Measurements from ENCODE around the gene CDK14.

Gene CDK14

GRCh38 chr7:90842430-90842788, 246.3 kb downstream of the CDK14 start:
- TF ChIP-seq CTCF (conservative IDR thresholded peaks at IDR 0.05): no peak
- H3K27ac ChIP-seq: no peak overlapping the region; the same call in 1 of the 2 replicates

- no peak for TF ChIP-seq CTCF (conservative IDR thresholded peaks at IDR 0.05)
- H3K27ac ChIP-seq: no peak overlapping the region
Measured at GRCh38 chr7:90843472-90843871, 247.4 kb downstream of the CDK14 start.

DNA sequence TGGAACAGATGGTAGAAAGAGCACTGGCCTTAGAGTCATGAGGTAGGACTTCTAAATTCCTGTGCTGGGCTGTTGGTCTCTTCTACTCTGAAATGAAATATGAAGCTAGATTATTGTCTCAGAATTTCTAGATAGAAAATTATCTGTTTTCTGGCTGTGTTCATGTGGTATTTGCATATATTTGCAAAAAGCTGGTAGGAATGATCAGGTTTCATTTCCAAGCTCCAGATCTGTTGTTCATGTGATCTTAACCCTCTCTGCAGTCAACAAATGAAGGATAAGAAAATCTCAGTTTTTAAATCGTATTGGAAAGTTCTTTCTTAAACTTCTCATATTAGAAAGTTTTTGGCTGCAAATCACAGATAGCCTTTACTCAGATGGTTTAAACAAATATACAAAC, 248.3 kb downstream of the CDK14 start:
- no peak for TF ChIP-seq CTCF (conservative IDR thresholded peaks at IDR 0.05)
- H3K27ac ChIP-seq: no peak overlapping the region

- no peak overlapping the region for H3K27ac ChIP-seq
- no peak for TF ChIP-seq CTCF (conservative IDR thresholded peaks at IDR 0.05)
Measured at GRCh38 chr7:90846192-90846591, 250.1 kb downstream of the CDK14 start.

DNA sequence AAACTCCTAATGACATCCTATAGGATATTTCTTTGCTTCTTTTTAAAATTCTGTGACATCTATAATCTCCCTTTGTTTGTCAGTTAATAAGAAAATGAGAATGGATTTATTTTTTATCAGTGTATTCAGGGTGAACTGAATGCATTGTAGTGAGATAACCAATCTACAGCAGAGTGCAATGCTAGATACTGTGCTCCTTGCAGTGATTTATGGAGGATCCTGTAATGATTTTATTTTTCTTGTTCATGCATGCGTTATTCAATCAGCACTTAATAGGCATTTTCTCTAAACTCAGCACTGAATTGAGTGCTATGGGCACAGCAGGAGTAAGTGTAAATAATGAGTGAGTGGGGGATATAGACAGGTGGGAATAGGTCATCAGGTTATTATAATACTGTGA, 253.9 kb downstream of the CDK14 start:
- H3K27ac ChIP-seq: no peak overlapping the region
- TF ChIP-seq CTCF (conservative IDR thresholded peaks at IDR 0.05): no peak

GRCh38 chr7:90850471-90850870, 254.3 kb downstream of the CDK14 start:
- no peak for TF ChIP-seq CTCF (conservative IDR thresholded peaks at IDR 0.05)

GRCh38 chr7:90853205-90853604, 257.1 kb downstream of the CDK14 start:
- H3K27ac ChIP-seq: no peak overlapping the region
- no peak for TF ChIP-seq CTCF (conservative IDR thresholded peaks at IDR 0.05)

More at GRCh38 chr7:90850471-90850870, 254.3 kb downstream of the CDK14 start:
- no peak overlapping the region for H3K27ac ChIP-seq
